Endothelial cell (in vitro differentiated cells): ENCODE measurements around the gene TMEM101. TPM values are rescaled to one million over a fixed set of nuclear protein-coding genes. Genes with fewer than 3 reads are reported as not detected.
A peak's percentile ranks its signal among the peaks of the same experiment; 100 is the strongest.
"Not testable (repeated sequence)": the region's sequence is repeated elsewhere in the genome, so short reads cannot be mapped to it uniquely, and the experiment has no call there.

Experiments used
- DNase-seq: peaks from one replicate; pipeline ENCODE4 v3.0.0; 2021; ENCODE audit warnings: low spot score
- H3K27ac Mint-ChIP-seq: one replicate; pipeline ENCODE4 v1.8.0; 2021; ENCODE audit warnings: mixed read lengths, inconsistent platforms; ENCODE audit not compliant: unreplicated experiment
- H3K27me3 Mint-ChIP-seq: one replicate; pipeline ENCODE4 v1.8.0; 2021; ENCODE audit warnings: mild to moderate bottlenecking, moderate library complexity, mixed read lengths, inconsistent platforms; ENCODE audit not compliant: unreplicated experiment
- H3K36me3 Mint-ChIP-seq: one replicate; pipeline ENCODE4 v1.8.0; 2021; ENCODE audit warnings: mild to moderate bottlenecking, low read depth, mixed read lengths, inconsistent platforms; ENCODE audit not compliant: unreplicated experiment
- H3K4me1 Mint-ChIP-seq: one replicate; pipeline ENCODE4 v1.8.0; 2021; ENCODE audit warnings: mild to moderate bottlenecking, mixed read lengths, inconsistent platforms; ENCODE audit not compliant: unreplicated experiment
- H3K4me3 Mint-ChIP-seq: one replicate; pipeline ENCODE4 v1.8.0; 2021; ENCODE audit warnings: mild to moderate bottlenecking, mixed read lengths, inconsistent platforms; ENCODE audit not compliant: unreplicated experiment
- H3K9me3 Mint-ChIP-seq: one replicate; pipeline ENCODE4 v1.8.0; 2021; ENCODE audit warnings: mixed read lengths, inconsistent platforms; ENCODE audit not compliant: unreplicated experiment
- CTCF ChIP-seq: fragments of 200-600 bp; sonication (generic); IDR thresholded peaks from one replicate; pipeline ENCODE4 v1.5.0; 2021; ENCODE audit warnings: antibody characterized with exemption; ENCODE audit not compliant: unreplicated experiment
- total RNA-seq: library from RNA; stranded (reverse); fragmentation: NEBNext Ultra II Directional; extraction: Animal tissue kit (Norgen Biotek cat#: 25700); gene quantifications from one replicate; pipeline ENCODE4 v1.2.1, GENCODE V29; 2021; ENCODE audit not compliant: unreplicated experiment

Gene TMEM101
- total RNA-seq, 1 donor from 2014 or later, result 32.1 TPM

DNA sequence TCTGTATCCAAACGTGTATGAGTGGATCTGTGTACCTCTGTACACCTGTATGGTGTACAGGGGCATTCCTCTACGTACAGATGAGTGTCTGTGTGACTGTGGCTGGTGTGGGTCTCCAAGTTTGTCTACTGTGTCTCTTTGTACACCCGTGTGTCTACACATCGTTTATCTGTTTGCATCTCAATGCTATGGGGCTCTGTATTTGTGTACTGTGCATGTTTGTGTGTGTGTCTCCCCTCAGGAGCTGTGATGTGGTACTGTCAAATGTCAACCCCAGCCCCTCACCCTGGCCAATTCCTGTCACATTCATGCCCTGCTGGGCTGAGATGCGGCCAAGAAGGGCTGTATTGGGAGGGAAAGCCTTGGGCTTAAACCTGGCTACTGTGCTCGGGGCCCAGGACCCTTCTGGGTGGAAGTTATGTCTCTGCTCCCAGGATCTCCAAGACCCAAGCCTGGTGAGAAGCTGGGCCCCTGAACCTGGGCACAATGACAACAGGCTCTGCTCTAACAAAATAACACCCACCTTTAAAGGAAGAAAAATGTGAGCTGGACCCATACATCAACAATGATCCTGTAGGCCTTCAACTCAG, 13.8 kb downstream of the TMEM101 start:
- H3K36me3 Mint-ChIP-seq, result no peaks in the 10 kb centered on the region
- no peak overlapping the region for H3K4me3 Mint-ChIP-seq
- TF ChIP-seq CTCF, result no peak
- no peak for DNase-seq
- no peaks in the 10 kb centered on the region for H3K4me1 Mint-ChIP-seq
- no peak overlapping the region for H3K27ac Mint-ChIP-seq
- H3K9me3 Mint-ChIP-seq, result no peaks in the 10 kb centered on the region
- H3K27me3 Mint-ChIP-seq, result peaks cover 9% of the 10 kb centered on the region

DNA sequence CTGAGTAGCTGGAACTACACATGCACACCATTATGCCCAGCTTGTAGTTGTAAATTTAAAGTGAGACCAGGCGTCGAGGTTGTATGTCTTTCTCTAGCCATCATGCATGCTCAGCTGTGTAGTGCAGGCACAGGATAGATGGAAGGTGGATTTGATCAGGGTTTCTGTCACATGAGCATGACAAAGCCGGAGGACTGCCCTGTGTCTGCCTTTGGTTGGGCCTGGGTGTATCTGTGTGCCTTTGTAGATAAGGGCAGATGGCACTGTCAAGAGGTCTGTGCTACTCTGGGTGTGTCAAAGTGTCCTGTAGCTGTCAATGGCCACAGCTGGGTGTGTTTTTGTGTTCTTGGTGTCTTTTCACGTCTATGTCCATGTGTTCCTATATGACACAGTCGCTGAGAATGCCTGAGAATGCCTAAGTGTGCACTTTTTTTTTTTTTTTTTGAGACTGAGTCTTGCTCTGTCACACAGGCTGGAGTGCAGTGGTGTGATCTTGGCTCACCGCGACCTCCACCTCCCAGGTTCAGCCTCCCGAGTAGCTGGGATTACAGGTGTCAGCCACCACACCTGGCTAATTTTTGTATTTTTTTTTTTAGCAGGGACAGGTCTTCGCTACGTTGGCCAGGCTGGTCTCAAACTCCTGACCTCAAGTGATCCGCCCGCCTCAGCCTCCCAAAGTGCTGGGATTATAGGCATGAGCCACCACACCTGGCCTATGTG, 14.5 kb downstream of the TMEM101 start:
- TF ChIP-seq CTCF, result no peak
- Mint-ChIP-seq H3K9me3 (no peaks in the 10 kb centered on the region), H3K27ac (peak overlapping the region; percentile 45), H3K27me3 (peaks cover 6% of the 10 kb centered on the region), H3K4me3 (no peak overlapping the region), H3K36me3 (no peaks in the 10 kb centered on the region), H3K4me1 (no peaks in the 10 kb centered on the region)
- no peak for DNase-seq

GRCh38 chr17:43999024-43999423, 15.7 kb downstream of the TMEM101 start:
- peaks cover 7% of the 10 kb centered on the region for H3K27me3 Mint-ChIP-seq
- no peak for TF ChIP-seq CTCF
- H3K4me1 Mint-ChIP-seq, result no peaks in the 10 kb centered on the region
- no peak overlapping the region for H3K27ac Mint-ChIP-seq
- no peaks in the 10 kb centered on the region for H3K9me3 Mint-ChIP-seq
- H3K4me3 Mint-ChIP-seq, result no peak overlapping the region
- DNase-seq, result no peak
- H3K36me3 Mint-ChIP-seq, result no peaks in the 10 kb centered on the region

DNA sequence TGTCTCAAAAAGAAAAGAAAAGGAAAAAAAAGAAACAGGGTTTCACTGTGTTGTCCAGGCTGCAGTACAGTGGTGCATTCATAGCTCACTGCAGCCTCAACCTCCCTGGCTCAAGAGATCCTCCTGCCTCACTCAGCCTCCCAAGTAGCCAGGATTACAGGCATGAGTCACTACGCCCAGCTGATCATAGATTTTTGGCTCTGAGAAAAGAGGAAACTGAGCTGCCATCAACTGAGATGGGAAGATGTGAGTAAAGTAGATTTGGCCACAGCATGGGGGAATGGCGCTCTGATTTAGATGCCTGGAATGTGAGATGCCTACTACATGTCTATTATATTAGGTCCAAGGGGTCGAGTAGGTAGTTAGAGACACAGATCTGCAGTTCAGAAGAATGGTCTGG, 16.2 kb downstream of the TMEM101 start:
- peaks cover 7% of the 10 kb centered on the region for H3K27me3 Mint-ChIP-seq
- no peak overlapping the region for H3K27ac Mint-ChIP-seq
- DNase-seq, result no peak

DNA sequence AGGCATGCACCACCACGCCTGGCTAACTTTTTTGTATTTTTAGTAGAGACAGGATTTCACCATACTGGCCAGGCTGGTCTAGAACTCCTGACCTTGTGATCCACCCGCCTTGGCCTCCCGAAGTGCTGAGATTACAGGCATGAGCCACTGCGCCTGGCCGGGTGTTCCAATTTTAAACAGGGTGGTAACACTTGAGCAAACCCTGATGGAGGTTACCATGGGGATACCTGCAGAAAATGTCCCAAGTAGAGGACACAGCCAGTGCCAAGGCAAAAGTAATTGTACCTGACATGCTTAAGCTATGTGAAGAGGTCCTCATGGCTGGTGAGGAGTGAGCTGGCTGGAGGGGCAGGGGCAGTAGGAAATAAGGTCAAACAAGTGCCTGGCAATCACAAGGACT, 17.6 kb downstream of the TMEM101 start:
- not testable (repeated sequence) for H3K9me3 Mint-ChIP-seq, H3K27me3 Mint-ChIP-seq, H3K4me1 Mint-ChIP-seq, H3K4me3 Mint-ChIP-seq, DNase-seq, H3K27ac Mint-ChIP-seq, H3K36me3 Mint-ChIP-seq

More for the DNA sequence above, 16.2 kb downstream of the TMEM101 start:
- H3K4me3 Mint-ChIP-seq, result no peak overlapping the region
- H3K4me1 Mint-ChIP-seq, result no peaks in the 10 kb centered on the region
- no peaks in the 10 kb centered on the region for H3K9me3 Mint-ChIP-seq
- no peak for TF ChIP-seq CTCF
- no peaks in the 10 kb centered on the region for H3K36me3 Mint-ChIP-seq
